ENCODE measurements around the gene IQCM. TPM values are rescaled to one million over a fixed set of nuclear protein-coding genes. Genes with fewer than 3 reads are reported as not detected.

IQCM gene
- not detected for total RNA-seq

- no peak for ATAC-seq
- no peak for DNase-seq (ENCODE audit: low spot score)
These were observed at the start of gene IQCM for GRCh38 chr4:149815743-149816142. TSS of gene IQCM (minus strand) at chr4:149815843. CDS start at chr4:149742691, 73,152 bp downstream.

GRCh38 chr4:149857446-149857845 is 41.8 kb upstream of the IQCM start:
- DNase-seq (ENCODE audit: low spot score) = no peak
- ATAC-seq = no peak

- no peak for ATAC-seq
These were observed 30.1 kb upstream of the IQCM start for GRCh38 chr4:149845743-149846142.

GRCh38 chr4:149841686-149842085 is 26.0 kb upstream of the IQCM start:
- DNase-seq (ENCODE audit: low spot score) (no peak), ATAC-seq (no peak)

More at GRCh38 chr4:149845743-149846142, 30.1 kb upstream of the IQCM start:
- no peak for DNase-seq (ENCODE audit: low spot score)

GRCh38 chr4:149838036-149838435 is 22.4 kb upstream of the IQCM start:
- no peak for ATAC-seq
- no peak for DNase-seq (ENCODE audit: low spot score)

- DNase-seq (ENCODE audit: low spot score) (no peak), ATAC-seq (no peak)
These were observed 20.9 kb upstream of the IQCM start for GRCh38 chr4:149836546-149836945.

GRCh38 chr4:149835280-149835679 is 19.6 kb upstream of the IQCM start:
- DNase-seq (ENCODE audit: low spot score) (no peak), ATAC-seq (no peak)

- DNase-seq (ENCODE audit: low spot score) = no peak
- no peak for ATAC-seq
These were observed 16.1 kb upstream of the IQCM start for GRCh38 chr4:149831656-149832208.

GRCh38 chr4:149830823-149831222 is 15.2 kb upstream of the IQCM start:
- no peak for DNase-seq (ENCODE audit: low spot score)
- no peak for ATAC-seq

GRCh38 chr4:149825336-149825735 is 9.7 kb upstream of the IQCM start:
- ATAC-seq (no peak), DNase-seq (ENCODE audit: low spot score) (no peak)

GRCh38 chr4:149823769-149824221 is 8.2 kb upstream of the IQCM start:
- no peak for ATAC-seq

GRCh38 chr4:149801416-149801815 is 14.2 kb downstream of the IQCM start:
- ATAC-seq = no peak
- no peak for DNase-seq (ENCODE audit: low spot score)

More at GRCh38 chr4:149823769-149824221, 8.2 kb upstream of the IQCM start:
- DNase-seq (ENCODE audit: low spot score) = no peak

- DNase-seq (ENCODE audit: low spot score) = no peak
- no peak for ATAC-seq
These were observed 16.1 kb downstream of the IQCM start for GRCh38 chr4:149799546-149799945.

- DNase-seq (ENCODE audit: low spot score) (no peak), ATAC-seq (no peak)
These were observed 19.3 kb downstream of the IQCM start for GRCh38 chr4:149796381-149796780.

- ATAC-seq (peak; percentile 92), DNase-seq (ENCODE audit: low spot score) (peak; percentile 62)
These were observed 20.4 kb downstream of the IQCM start for GRCh38 chr4:149795256-149795655.

GRCh38 chr4:149794352-149794751 is 21.3 kb downstream of the IQCM start:
- ATAC-seq = no peak
- DNase-seq (ENCODE audit: low spot score) = no peak

- DNase-seq (ENCODE audit: low spot score) (no peak), ATAC-seq (no peak)
These were observed 22.2 kb downstream of the IQCM start for GRCh38 chr4:149793459-149793858.

GRCh38 chr4:149791851-149792250 is 23.8 kb downstream of the IQCM start:
- ATAC-seq (no peak), DNase-seq (ENCODE audit: low spot score) (no peak)

GRCh38 chr4:149790172-149790907 is 25.3 kb downstream of the IQCM start:
- no peak for DNase-seq (ENCODE audit: low spot score)
- no peak for ATAC-seq

- no peak for DNase-seq (ENCODE audit: low spot score)
- ATAC-seq = no peak
These were observed 27.3 kb downstream of the IQCM start for GRCh38 chr4:149788300-149788699.

GRCh38 chr4:149785696-149786431 is 29.8 kb downstream of the IQCM start:
- DNase-seq (ENCODE audit: low spot score) = no peak
- no peak for ATAC-seq

- no peak for DNase-seq (ENCODE audit: low spot score)
- ATAC-seq = no peak
These were observed 31.6 kb downstream of the IQCM start for GRCh38 chr4:149784018-149784417.

All from left lobe of liver (tissue), 2 donors.